Peyer's patch (tissue), 4 donors: ENCODE measurements around the gene TGFBR1. TPM values are rescaled to one million over a fixed set of nuclear protein-coding genes. Genes with fewer than 3 reads are reported as not detected.

Source experiments
- DNase-seq, 3 donors: peaks; one replicate each; pipeline ENCODE4 v3.0.0-alpha.2; 2017 to 2019
- H3K27ac ChIP-seq, 4 donors: fragments of 200-600 bp; sonication (generic); one replicate each; pipeline ENCODE4 v1.5.1; 2016 to 2019
- H3K27me3 ChIP-seq, 2 donors: fragments of 200-600 bp; sonication (generic); one replicate each; pipeline ENCODE4 v1.5.1; 2019
- H3K36me3 ChIP-seq, 3 donors: fragments of 200-600 bp; sonication (generic); one replicate each; pipeline ENCODE4 v1.5.1; 2016 to 2019
- H3K4me1 ChIP-seq, 4 donors: fragments of 200-600 bp; sonication (generic); one replicate each; pipeline ENCODE4 v1.5.1; 2016 to 2019
- H3K4me3 ChIP-seq, 4 donors: fragments of 200-600 bp; sonication (generic); 1 replicate in 3 of 4; 2 replicates in 1 of 4; pipeline ENCODE4 v1.5.1; 2016 to 2019; ENCODE audit warnings: mild to moderate bottlenecking in 1 of 4
- H3K9me3 ChIP-seq, 4 donors: fragments of 200-600 bp; sonication (generic); one replicate each; pipeline ENCODE4 v1.5.1; 2016 to 2019; ENCODE audit warnings: mild to moderate bottlenecking in 1 of 4
- CTCF ChIP-seq, 6 experiments: fragments of 450-650 bp in 4 of 6; fragments of 200-600 bp in 2 of 6; sonication (generic) in 1 of 6; IDR thresholded peaks; one replicate each; pipeline ENCODE4 v1.5.1; 2017 to 2019; ENCODE audit warnings: antibody characterized with exemption in 6 of 6, mild to moderate bottlenecking in 3 of 6, moderate library complexity in 1 of 6
- POLR2A ChIP-seq, 2 donors: fragments of 450-650 bp; IDR thresholded peaks; one replicate each; pipeline ENCODE4 v1.5.1; 2017; ENCODE audit warnings: antibody characterized with exemption in 2 of 2, mild to moderate bottlenecking in 2 of 2, moderate library complexity in 2 of 2
- total RNA-seq, 4 donors: library from RNA; depleted of rRNA; stranded (reverse); fragments of >200 nt; gene quantifications; one replicate each; pipeline ENCODE4 v1.1.0, GENCODE V29; 2016

TGFBR1 gene
- total RNA-seq, 4 donors from 2014 or later: 11.6 to 14.4 (median 13.5) TPM

- no peak for TF ChIP-seq POLR2A (IDR thresholded peaks at IDR 0.05)
- no peak for TF ChIP-seq CTCF (IDR thresholded peaks at IDR 0.05)
- Histone ChIP-seq H3K4me1 (peaks cover 4 to 34% (median 12%) of the 10 kb centered on the region in 4 donors), H3K36me3 (no peaks in the 10 kb centered on the region), H3K27me3 (no peaks in the 10 kb centered on the region), H3K4me3 (peak overlapping the region; percentile 72 to 92 (median 79)), H3K9me3 (no peaks in the 10 kb centered on the region), H3K27ac (peak overlapping the region; percentile 85 to 89 (median 88))
- DNase-seq: no peak
Measured at GRCh38 chr9:99106044-99106375, 1.1 kb downstream of the TGFBR1 start.

- peak overlapping the region in 3 of 4 donors; percentile 25 to 89 (median 44) for H3K27ac ChIP-seq
- peaks cover 4 to 36% (median 17%) of the 10 kb centered on the region in 4 donors for H3K4me1 ChIP-seq
Measured at GRCh38 chr9:99107421-99107820, 2.5 kb downstream of the TGFBR1 start.

GRCh38 chr9:99108131-99108530 lies 3.2 kb downstream of the TGFBR1 start:
- Histone ChIP-seq H3K4me3 (no peak overlapping the region), H3K27me3 (no peaks in the 10 kb centered on the region), H3K4me1 (peaks cover 4 to 41% (median 20%) of the 10 kb centered on the region in 4 donors), H3K9me3 (no peaks in the 10 kb centered on the region), H3K36me3 (no peaks in the 10 kb centered on the region), H3K27ac (peak overlapping the region in 1 of 4 donors; percentile 25)
- TF ChIP-seq POLR2A (IDR thresholded peaks at IDR 0.05) (no peak), CTCF (IDR thresholded peaks at IDR 0.05) (no peak)
- DNase-seq: no peak

More at GRCh38 chr9:99107421-99107820, 2.5 kb downstream of the TGFBR1 start:
- no peaks in the 10 kb centered on the region for H3K36me3 ChIP-seq
- no peak for TF ChIP-seq POLR2A (IDR thresholded peaks at IDR 0.05)
- TF ChIP-seq CTCF (IDR thresholded peaks at IDR 0.05): no peak
- H3K9me3 ChIP-seq: no peaks in the 10 kb centered on the region
- peak overlapping the region in 1 of 4 donors; percentile 77 for H3K4me3 ChIP-seq
- H3K27me3 ChIP-seq: no peaks in the 10 kb centered on the region
- DNase-seq: no peak

- Histone ChIP-seq H3K4me3 (no peak overlapping the region), H3K4me1 (peaks cover 4 to 41% (median 27%) of the 10 kb centered on the region in 4 donors), H3K27me3 (no peaks in the 10 kb centered on the region), H3K36me3 (no peaks in the 10 kb centered on the region), H3K27ac (no peak overlapping the region), H3K9me3 (no peaks in the 10 kb centered on the region)
- no peak for DNase-seq
- TF ChIP-seq POLR2A (IDR thresholded peaks at IDR 0.05) (no peak), CTCF (IDR thresholded peaks at IDR 0.05) (no peak)
Measured at GRCh38 chr9:99109522-99109921, 4.6 kb downstream of the TGFBR1 start.

GRCh38 chr9:99112750-99113413 lies 8.0 kb downstream of the TGFBR1 start:
- no peak overlapping the region for H3K4me3 ChIP-seq
- TF ChIP-seq POLR2A (IDR thresholded peaks at IDR 0.05) (no peak), CTCF (IDR thresholded peaks at IDR 0.05) (no peak)
- H3K27ac ChIP-seq: peak overlapping the region in 1 of 4 donors; percentile 55
- H3K27me3 ChIP-seq: no peaks in the 10 kb centered on the region
- DNase-seq: peak in 2 of 3 donors; percentile 63 to 68
- peaks cover 0 to 35% (median 15%) of the 10 kb centered on the region in 4 donors for H3K4me1 ChIP-seq
- H3K36me3 ChIP-seq: no peaks in the 10 kb centered on the region
- no peaks in the 10 kb centered on the region for H3K9me3 ChIP-seq
